GM12892 (cell line): ENCODE measurements around the gene TUBE1.

Experiments used
- DNase-seq: peaks from one replicate; pipeline ENCODE4 v3.0.0; 2011; ENCODE audit not compliant: insufficient read length
- FAIRE-seq: peaks from 2 replicates; lab custom pipeline; 2011; peaks lifted over from hg19 to GRCh38; lab: Jason Lieb, UNC
- POLR2A ChIP-seq: IDR thresholded peaks from 2 replicates; pipeline ENCODE4 v1.6.1; 2011; ENCODE audit warnings: low read depth, low read length, control low read depth
- POLR2AphosphoS5 ChIP-seq: IDR thresholded peaks from 2 replicates; pipeline ENCODE4 v1.6.1; 2011; ENCODE audit warnings: low read depth, low read length, control low read depth
- TAF1 ChIP-seq: IDR thresholded peaks from 2 replicates; pipeline ENCODE4 v1.6.1; 2011; ENCODE audit warnings: low read depth, mild to moderate bottlenecking, control low read depth, low read length, borderline replicate concordance

Gene TUBE1

DNA sequence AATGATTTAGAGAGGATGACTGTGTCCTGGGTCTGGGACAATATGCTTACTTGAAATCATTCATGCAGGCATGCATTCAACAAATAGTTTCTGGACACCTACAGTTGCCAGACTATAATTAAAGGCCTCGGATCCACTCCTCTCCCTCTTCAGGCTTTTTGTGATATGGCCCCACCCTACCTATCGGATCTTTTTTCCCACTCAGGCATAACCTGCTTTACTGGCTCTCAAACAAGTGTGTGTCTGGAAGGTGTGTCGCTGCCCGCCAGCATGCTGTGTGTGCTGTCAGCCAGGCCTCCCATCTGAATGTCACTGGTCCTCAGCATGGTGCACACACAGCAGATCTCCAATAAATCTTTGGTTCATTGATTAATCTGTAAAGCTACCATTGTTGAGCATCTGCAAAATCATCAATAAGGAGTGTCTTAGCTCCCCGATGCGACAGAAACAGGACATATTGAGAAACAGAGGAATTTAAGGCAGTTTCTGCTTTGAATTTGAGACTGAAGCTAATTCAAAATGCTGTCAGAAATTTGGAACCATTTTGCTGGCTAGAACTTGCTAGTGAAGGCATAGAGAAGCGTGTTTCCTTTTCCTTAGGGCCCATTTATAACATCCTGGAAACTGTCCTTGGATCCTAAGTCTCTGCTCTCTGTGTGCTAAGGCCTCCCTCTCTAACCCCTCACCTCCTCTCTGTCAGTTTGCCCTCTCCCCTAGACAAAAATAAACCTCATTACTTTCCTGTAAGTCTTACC lies 56.9 kb downstream of the TUBE1 start:
- TF ChIP-seq POLR2AphosphoS5 (no peak), POLR2A (no peak), TAF1 (no peak)
- FAIRE-seq (no peak), DNase-seq (no peak)

DNA sequence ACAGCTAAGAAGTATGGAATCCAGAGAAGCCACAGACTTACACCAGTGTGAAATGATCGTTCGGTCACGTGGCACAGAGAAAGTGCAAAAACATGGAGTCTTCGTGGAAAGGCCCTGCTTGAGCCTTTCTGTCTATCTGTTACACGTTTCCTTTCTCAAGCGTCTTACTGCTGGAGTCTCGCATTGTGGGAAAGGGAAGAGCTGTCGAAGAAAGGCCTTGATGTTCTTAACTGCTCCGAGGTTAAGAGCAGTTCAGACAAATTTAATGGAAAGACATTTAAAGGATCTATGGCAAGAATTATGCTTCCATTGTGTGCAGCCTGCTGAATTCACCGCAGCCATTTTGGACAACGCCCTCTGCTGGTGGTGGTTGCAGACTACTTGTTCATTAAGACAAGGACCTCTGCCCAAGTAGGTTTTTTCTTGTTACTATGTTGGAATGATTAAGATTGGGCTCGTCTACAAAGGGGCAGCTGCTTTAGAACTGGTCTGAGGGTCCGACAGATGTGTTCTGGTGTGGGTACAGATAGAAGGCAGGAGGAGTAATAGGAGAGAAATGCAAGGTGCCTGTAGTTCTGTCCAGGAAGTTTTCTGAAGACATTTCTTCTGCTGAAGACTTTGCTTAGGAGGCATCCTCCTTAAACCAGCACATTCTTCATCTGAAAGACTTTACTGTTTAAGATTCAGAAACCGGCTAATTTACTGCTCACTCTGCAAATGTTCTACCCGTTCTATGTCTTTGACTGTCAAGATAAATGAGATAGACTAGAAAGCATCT lies 58.0 kb downstream of the TUBE1 start:
- TF ChIP-seq POLR2A (no peak), POLR2AphosphoS5 (no peak), TAF1 (no peak)
- peak; percentile 92 for FAIRE-seq
- no peak for DNase-seq

DNA sequence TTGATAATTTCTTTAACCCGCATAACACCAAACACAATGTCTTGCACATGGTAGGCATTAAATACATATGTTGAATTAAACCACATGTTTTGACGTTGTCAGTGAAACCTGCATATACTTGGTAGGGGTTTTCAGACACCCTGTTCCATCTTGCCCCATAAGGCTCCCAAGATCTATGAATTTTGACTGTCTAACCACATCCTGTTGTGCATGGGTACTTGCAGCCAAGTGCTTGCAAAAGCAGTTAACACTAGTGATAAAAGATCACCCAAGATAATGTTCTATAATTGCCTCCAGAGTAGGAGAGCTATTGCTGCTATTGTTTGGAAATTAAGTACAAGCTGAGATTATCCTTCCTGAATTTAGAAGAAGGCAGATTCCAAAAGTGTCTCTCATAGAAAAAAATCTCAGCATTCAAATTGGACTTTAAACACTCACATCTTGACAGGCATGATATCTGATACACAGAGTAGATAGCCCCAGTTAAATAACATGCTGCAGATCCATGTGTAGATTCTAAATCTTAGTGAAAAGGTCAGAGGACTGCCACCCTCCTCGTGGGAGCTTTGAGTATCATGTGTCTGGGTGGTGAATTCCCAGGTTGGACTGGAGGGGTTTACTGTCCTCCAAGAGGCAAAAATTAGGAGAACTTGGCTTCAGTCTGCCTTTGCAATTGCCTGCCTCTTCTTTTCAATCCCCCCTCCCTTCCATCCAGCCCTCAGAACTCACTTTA lies 59.2 kb downstream of the TUBE1 start:
- FAIRE-seq = peak; percentile 44
- no peak for DNase-seq
- TF ChIP-seq TAF1 = no peak
- no peak for TF ChIP-seq POLR2A
- no peak for TF ChIP-seq POLR2AphosphoS5

DNA sequence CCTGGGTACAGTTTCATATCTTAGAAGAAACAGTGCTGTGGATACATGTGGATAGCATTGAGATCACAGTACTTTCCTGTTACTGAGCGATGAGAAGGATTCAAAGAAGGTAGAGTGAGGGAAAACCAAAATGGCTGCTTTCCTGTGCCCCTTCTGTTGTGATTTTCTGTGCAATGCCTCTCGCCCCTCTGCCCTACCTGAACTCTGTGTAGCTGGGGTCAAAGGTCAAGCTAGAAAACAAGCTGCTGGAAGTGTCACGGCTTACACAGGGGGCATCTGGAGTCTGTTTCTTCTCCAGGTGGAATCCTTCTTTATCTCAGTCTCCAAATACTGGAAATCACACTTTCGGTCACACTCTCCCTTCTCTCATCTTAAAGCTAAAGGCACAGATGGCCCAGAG lies 60.3 kb downstream of the TUBE1 start:
- no peak for FAIRE-seq
- TF ChIP-seq POLR2AphosphoS5 (no peak), TAF1 (no peak), POLR2A (no peak)
- DNase-seq = no peak

DNA sequence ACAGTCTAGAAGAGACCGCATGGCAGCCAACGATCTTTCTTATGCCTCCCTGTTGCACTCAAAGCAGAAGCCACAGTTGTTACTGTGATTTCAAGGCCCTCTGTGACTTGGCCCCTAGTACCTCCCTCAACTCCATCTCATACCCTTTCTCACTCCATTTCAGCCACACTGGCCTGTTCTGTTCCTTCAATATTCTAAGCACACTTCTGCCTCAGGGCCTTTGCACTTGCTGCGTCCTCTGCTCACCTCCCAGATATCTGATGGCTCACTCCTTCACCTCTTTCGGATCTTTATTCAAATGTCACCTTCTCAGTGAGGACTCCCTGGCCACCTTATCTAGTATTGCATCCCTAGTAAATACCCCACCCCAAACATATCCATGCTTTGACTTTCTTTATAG lies 62.8 kb downstream of the TUBE1 start:
- FAIRE-seq = no peak
- DNase-seq = no peak
- TF ChIP-seq POLR2A = no peak

DNA sequence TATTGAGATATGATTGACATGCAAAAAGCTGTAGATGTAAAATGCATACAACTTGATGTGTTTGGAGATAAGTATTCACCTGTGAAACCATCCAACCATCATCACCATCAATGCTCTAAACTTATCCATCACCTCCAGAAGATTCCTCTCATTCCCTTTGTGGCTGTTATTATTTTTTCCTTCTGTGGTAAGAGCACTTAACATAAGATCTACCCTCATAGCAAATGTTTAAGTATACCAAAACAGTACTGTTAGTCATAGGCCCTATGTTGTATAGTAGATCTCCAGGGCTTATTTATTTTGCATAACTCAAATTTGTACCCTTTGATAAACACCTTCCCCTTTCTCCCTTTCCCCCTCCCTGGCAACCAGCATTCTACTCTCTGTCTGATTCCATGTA lies 64.5 kb downstream of the TUBE1 start:
- FAIRE-seq (no peak), DNase-seq (no peak)
- TF ChIP-seq POLR2AphosphoS5 (no peak), POLR2A (no peak), TAF1 (no peak)

DNA sequence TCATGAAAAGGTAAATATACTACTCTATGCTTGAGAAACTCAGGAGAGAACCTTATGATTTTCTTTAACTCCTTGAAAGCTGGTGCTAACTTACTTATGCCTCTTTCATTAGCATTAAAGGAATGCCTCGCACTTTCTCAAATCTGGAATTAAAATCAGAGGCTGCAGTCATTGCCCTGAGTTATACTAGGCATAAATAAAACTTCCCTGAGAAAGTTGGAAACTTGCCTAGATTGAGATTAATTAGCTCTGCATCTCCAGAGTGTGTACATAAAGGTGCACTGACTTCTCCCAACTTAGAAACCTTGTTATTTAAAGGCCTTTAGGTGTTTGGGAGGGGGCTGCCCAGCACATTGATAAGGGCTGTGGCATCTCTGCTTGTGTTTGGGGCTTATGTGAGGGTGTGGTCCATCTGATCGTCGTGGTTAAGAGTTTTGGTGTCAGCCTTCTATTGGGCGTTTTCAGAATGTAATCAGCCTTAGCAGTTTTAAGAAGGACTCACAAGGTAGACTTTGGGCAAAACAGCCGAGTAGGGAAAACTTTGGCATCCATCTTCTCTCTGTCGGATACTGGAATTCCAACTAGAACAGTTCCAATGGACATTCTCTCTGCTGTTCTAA lies 65.5 kb downstream of the TUBE1 start:
- TF ChIP-seq POLR2AphosphoS5 (no peak), TAF1 (no peak), POLR2A (no peak)
- FAIRE-seq = no peak

More for the DNA sequence above, 65.5 kb downstream of the TUBE1 start:
- no peak for DNase-seq
